Body of pancreas (tissue), 4 donors: ENCODE measurements around the gene GLIS1. TPM values are rescaled to one million over a fixed set of nuclear protein-coding genes. Genes with fewer than 3 reads are reported as not detected.

Experiments used
- ATAC-seq: fragments of 150-250 bp; one replicate; pipeline ENCODE4 v1.9.1; 2016
- DNase-seq, 4 donors: peaks; one replicate each; pipeline ENCODE4 v3.0.0-alpha.2; 2019
- H3K27ac ChIP-seq, 4 donors: fragments of 200-600 bp; sonication (generic); 1 replicate in 3 of 4; 2 replicates in 1 of 4; pipeline versions ENCODE4 v1.5.1 to v1.6.1; 2016 to 2019; ENCODE audit warnings: mild to moderate bottlenecking in 1 of 4, mixed read lengths in 1 of 4, moderate library complexity in 1 of 4
- H3K27me3 ChIP-seq, 2 donors: fragments of 200-600 bp; sonication (generic); one replicate each; pipeline ENCODE4 v1.6.0; 2016; ENCODE audit warnings: mild to moderate bottlenecking in 1 of 2
- H3K36me3 ChIP-seq, 2 donors: fragments of 200-600 bp; sonication (generic); replicated peaks in 1 of 2; 2 replicates each; pipeline ENCODE4 v1.5.1; 2016; ENCODE audit warnings: low read depth in 2 of 2; ENCODE audit not compliant: insufficient read depth in 1 of 2
- H3K4me1 ChIP-seq: fragments of 200-600 bp; sonication (generic); one replicate; pipeline ENCODE4 v1.6.0; 2016
- H3K4me3 ChIP-seq, 2 donors: fragments of 200-600 bp; sonication (generic); 1 replicate in 1 of 2; 2 replicates in 1 of 2; pipeline ENCODE4 v1.5.1; 2016 to 2019
- H3K9me3 ChIP-seq, 3 donors: fragments of 200-600 bp; sonication (generic); 1 replicate in 2 of 3; 2 replicates in 1 of 3; pipeline ENCODE4 v1.5.1; 2016
- CTCF ChIP-seq, 7 experiments: fragments of 450-650 bp in 4 of 7; fragments of 200-600 bp in 3 of 7; sonication (generic) in 3 of 7; IDR thresholded peaks; one replicate each; pipeline ENCODE4 v1.5.1; 2016 to 2019; ENCODE audit warnings: antibody characterized with exemption in 7 of 7
- POLR2A ChIP-seq, 3 donors: fragments of 450-650 bp; IDR thresholded peaks; one replicate each; pipeline ENCODE4 v1.6.1; 2016; ENCODE audit warnings: antibody characterized with exemption in 3 of 3, mild to moderate bottlenecking in 2 of 3
- WGBS, 2 donors: methylation state at CpG; one replicate each; pipeline ENCODE4 v1.1.5; 2017; 5-methylcytosine and 5-hydroxymethylcytosine counted together
- intact Hi-C: fragments of 100-400 bp; cut with DNase I; formaldehyde crosslinking; loops from one replicate; pipeline ENCODE4 v1.15.1; 2023
- total RNA-seq, 2 donors: library from RNA; depleted of rRNA; stranded (reverse); fragments of >200 nt; gene quantifications; one replicate each; pipeline ENCODE4 v1.1.0, GENCODE V29; 2016

Gene GLIS1
- total RNA-seq, 2 donors from 2014 or later = 0.33 TPM; not detected in 1

- H3K4me3 ChIP-seq = no peak overlapping the region
These were observed 66.7 kb downstream of the GLIS1 start for GRCh38 chr1:53672243-53672642.

GRCh38 chr1:53669621-53670191 lies 69.3 kb downstream of the GLIS1 start:
- intact Hi-C loops = no loop called here
- no peaks in the 10 kb centered on the region for H3K36me3 ChIP-seq
- H3K27me3 ChIP-seq = no peaks in the 10 kb centered on the region
- no peak overlapping the region for H3K27ac ChIP-seq
- ATAC-seq (no peak), DNase-seq (no peak)
- no peaks in the 10 kb centered on the region for H3K4me1 ChIP-seq
- 40 to 59% methylated on average over 1 to 3 of the region's 3 CpGs for WGBS, 2 donors
- no peak for TF ChIP-seq POLR2A (IDR thresholded peaks at IDR 0.05)
- no peak for TF ChIP-seq CTCF (IDR thresholded peaks at IDR 0.05)
- no peaks in the 10 kb centered on the region for H3K9me3 ChIP-seq
- H3K4me3 ChIP-seq = no peak overlapping the region

More at GRCh38 chr1:53672243-53672642, 66.7 kb downstream of the GLIS1 start:
- ATAC-seq = no peak
- TF ChIP-seq CTCF (IDR thresholded peaks at IDR 0.05) = no peak
- no peak for TF ChIP-seq POLR2A (IDR thresholded peaks at IDR 0.05)
- Histone ChIP-seq H3K9me3 (no peaks in the 10 kb centered on the region), H3K36me3 (no peaks in the 10 kb centered on the region), H3K4me1 (no peaks in the 10 kb centered on the region), H3K27me3 (no peaks in the 10 kb centered on the region), H3K27ac (no peak overlapping the region)
- DNase-seq = no peak
- intact Hi-C loops = no loop called here
- WGBS, 2 donors = 91 to 93% methylated on average over 5 of the region's 5 CpGs

- TF ChIP-seq POLR2A (IDR thresholded peaks at IDR 0.05) (no peak), CTCF (IDR thresholded peaks at IDR 0.05) (no peak)
- ATAC-seq (no peak), DNase-seq (no peak)
- 77 to 78% methylated on average over 1 of the region's 1 CpG for WGBS, 2 donors
- intact Hi-C loops = no loop called here
- Histone ChIP-seq H3K4me3 (no peak overlapping the region), H3K27me3 (no peaks in the 10 kb centered on the region), H3K27ac (no peak overlapping the region), H3K9me3 (no peaks in the 10 kb centered on the region), H3K4me1 (no peaks in the 10 kb centered on the region), H3K36me3 (no peaks in the 10 kb centered on the region)
These were observed 72.4 kb downstream of the GLIS1 start for GRCh38 chr1:53666566-53666965.

GRCh38 chr1:53665996-53666395 lies 73.0 kb downstream of the GLIS1 start:
- no peaks in the 10 kb centered on the region for H3K27me3 ChIP-seq
- no peaks in the 10 kb centered on the region for H3K4me1 ChIP-seq
- 24% methylated on average over 2 of the region's 2 CpGs for WGBS, 2 donors
- ATAC-seq (no peak), DNase-seq (no peak)
- no peak overlapping the region for H3K27ac ChIP-seq
- no peaks in the 10 kb centered on the region for H3K9me3 ChIP-seq
- intact Hi-C loops = no loop called here
- TF ChIP-seq POLR2A (IDR thresholded peaks at IDR 0.05) = no peak
- no peak for TF ChIP-seq CTCF (IDR thresholded peaks at IDR 0.05)
- H3K4me3 ChIP-seq = no peak overlapping the region
- H3K36me3 ChIP-seq = no peaks in the 10 kb centered on the region
